SK-N-SH (cell line): ENCODE data around the gene PYY. TPM values are rescaled to one million over a fixed set of nuclear protein-coding genes. Genes with fewer than 3 reads are reported as not detected.

ENCODE experiments used
- CTCF ChIA-PET: fragments of 300-600, 350-600 bp; formaldehyde crosslinking; extraction: SDS; loops from one replicate; lab custom pipeline; 2021; lab: Yijun Ruan, JAX
- POLR2A ChIA-PET: fragments of 350-600 bp; sonication (Branson Sonifier 250); formaldehyde crosslinking; extraction: SDS; loops from one replicate; lab custom pipeline; 2020; ENCODE audit warnings: antibody characterized with exemption, inconsistent platforms; lab: Yijun Ruan, JAX
- DNase-seq: peaks from one replicate; pipeline ENCODE4 v3.0.0; 2012
- H2AFZ ChIP-seq: fragments of 200-600 bp; sonication (generic); 2 replicates; pipeline ENCODE4 v1.8.1; 2016; ENCODE audit warnings: antibody characterized with exemption, mild to moderate bottlenecking, low read depth
- H3F3A ChIP-seq: fragments of 200-600 bp; sonication (generic); replicated peaks from 2 replicates; pipeline ENCODE3; 2016; ENCODE audit warnings: antibody characterized with exemption, mild to moderate bottlenecking; ENCODE audit not compliant: insufficient read depth
- H3K27ac ChIP-seq, 2 experiments: fragments of 200-500 bp in 1 of 2; fragments of 200-600 bp in 1 of 2; sonication (Bioruptor generic) in 1 of 2; sonication (generic), shearing (Covaris generic) in 1 of 2; 2 replicates each; pipeline versions ENCODE4 v1.5.1 to v1.6.1; 2014 to 2016; ENCODE audit warnings: low read depth in 2 of 2, inconsistent platforms in 1 of 2, low read length in 1 of 2, mild to moderate bottlenecking in 1 of 2, mixed read lengths in 1 of 2
- H3K27me3 ChIP-seq: fragments of 200-600 bp; sonication (generic), shearing (Covaris generic); 2 replicates; pipeline ENCODE4 v1.6.1; 2016; ENCODE audit warnings: mixed run types; ENCODE audit not compliant: insufficient read depth
- H3K36me3 ChIP-seq, 2 experiments: fragments of 200-500 bp in 1 of 2; fragments of 200-600 bp in 1 of 2; sonication (Bioruptor generic) in 1 of 2; sonication (generic) in 1 of 2; replicated peaks in 1 of 2; 2 replicates each; pipeline versions ENCODE3 to v1.5.1; 2014 to 2016; ENCODE audit warnings: low read length in 1 of 2, mild to moderate bottlenecking in 1 of 2; ENCODE audit not compliant: insufficient read depth in 2 of 2, control insufficient read depth in 1 of 2
- H3K4me1 ChIP-seq, 2 experiments: fragments of 200-500 bp in 1 of 2; fragments of 200-600 bp in 1 of 2; sonication (Bioruptor generic) in 1 of 2; sonication (generic), shearing (Covaris generic) in 1 of 2; 2 replicates each; pipeline versions ENCODE4 v1.5.1 to v1.6.1; 2014 to 2016; ENCODE audit warnings: low read depth in 1 of 2, low read length in 1 of 2, mixed run types in 1 of 2; ENCODE audit not compliant: insufficient read depth in 2 of 2, control insufficient read depth in 1 of 2
- H3K4me2 ChIP-seq: fragments of 200-600 bp; sonication (generic), shearing (Covaris generic); 2 replicates; pipeline ENCODE4 v1.6.1; 2017; ENCODE audit warnings: mixed run types
- H3K4me3 ChIP-seq, 2 experiments: fragments of 200-500 bp in 1 of 2; fragments of 200-600 bp in 1 of 2; sonication (Bioruptor generic) in 1 of 2; sonication (generic), shearing (Covaris generic) in 1 of 2; 2 replicates each; pipeline versions ENCODE4 v1.5.1 to v1.8.1; 2014 to 2016; ENCODE audit warnings: low read depth in 2 of 2, inconsistent platforms in 1 of 2, low read length in 1 of 2, mild to moderate bottlenecking in 1 of 2, mixed read lengths in 1 of 2, moderate library complexity in 1 of 2
- H3K79me2 ChIP-seq: fragments of 200-600 bp; sonication (generic); 2 replicates; pipeline ENCODE4 v1.8.1; 2017; ENCODE audit warnings: mild to moderate bottlenecking; ENCODE audit not compliant: insufficient read depth
- H3K9ac ChIP-seq: fragments of 200-600 bp; sonication (generic); 2 replicates; pipeline ENCODE4 v1.6.1; 2017; ENCODE audit warnings: mixed run types
- H3K9me2 ChIP-seq: fragments of 200-600 bp; sonication (generic); 2 replicates; pipeline ENCODE4 v1.6.1; 2017; ENCODE audit warnings: mixed run types
- H3K9me3 ChIP-seq: fragments of 200-600 bp; sonication (generic); 2 replicates; pipeline ENCODE4 v1.6.1; 2017; ENCODE audit warnings: mixed run types, mild to moderate bottlenecking, moderate library complexity
- H4K20me1 ChIP-seq: fragments of 200-600 bp; sonication (generic); 2 replicates; pipeline ENCODE4 v1.6.1; 2017; ENCODE audit warnings: mild to moderate bottlenecking, mixed run types; ENCODE audit not compliant: insufficient read depth
- EZH2phosphoT487 ChIP-seq: fragments of 200-600 bp; sonication (generic); IDR thresholded peaks from 2 replicates; pipeline ENCODE4 v1.6.1; 2017; ENCODE audit warnings: low read depth, mixed run types, mild to moderate bottlenecking, antibody characterized with exemption, moderate library complexity, borderline replicate concordance
- FOSL2 ChIP-seq: IDR thresholded peaks from 2 replicates; pipeline ENCODE4 v1.4.0; 2012; ENCODE audit warnings: low read depth, mild to moderate bottlenecking, moderate library complexity, borderline replicate concordance
- FOXM1 ChIP-seq: IDR thresholded peaks from 2 replicates; pipeline ENCODE4 v1.4.0; 2012; ENCODE audit warnings: low read depth, mild to moderate bottlenecking
- JUND ChIP-seq: IDR thresholded peaks from 2 replicates; pipeline ENCODE4 v1.4.0; 2012
- MXI1 ChIP-seq: IDR thresholded peaks from 2 replicates; pipeline ENCODE4 v1.6.1; 2012; ENCODE audit warnings: mild to moderate bottlenecking, low read depth, low read length, improper control_type of control experiment
- NFIC ChIP-seq: IDR thresholded peaks from 2 replicates; pipeline ENCODE4 v1.4.0; 2012; ENCODE audit warnings: borderline replicate concordance
- NRF1 ChIP-seq: IDR thresholded peaks from 2 replicates; pipeline ENCODE4 v1.6.1; 2012; ENCODE audit warnings: low read depth, mild to moderate bottlenecking, low read length
- POLR2AphosphoS5 ChIP-seq: IDR thresholded peaks from 2 replicates; pipeline ENCODE4 v1.6.1; 2012; ENCODE audit warnings: low read depth, low read length
- RAD21 ChIP-seq: IDR thresholded peaks from 2 replicates; pipeline ENCODE4 v1.6.1; 2012; ENCODE audit warnings: mild to moderate bottlenecking, low read length
- RCOR1 ChIP-seq: fragments of 150-350 bp; IDR thresholded peaks from 2 replicates; pipeline ENCODE4 v1.6.1; 2017; ENCODE audit warnings: antibody characterized with exemption, low read length
- RFX5 ChIP-seq: IDR thresholded peaks from 2 replicates; pipeline ENCODE4 v1.6.1; 2012; ENCODE audit warnings: mild to moderate bottlenecking, improper control_type of control experiment, low read length
- RXRA ChIP-seq: IDR thresholded peaks from 2 replicates; pipeline ENCODE4 v1.4.0; 2012; ENCODE audit warnings: low read depth, mild to moderate bottlenecking, borderline replicate concordance
- SIN3A ChIP-seq: IDR thresholded peaks from 2 replicates; pipeline ENCODE4 v1.6.1; 2012; ENCODE audit warnings: low read depth, mild to moderate bottlenecking, low read length, moderate library complexity, borderline replicate concordance
- TCF12 ChIP-seq: IDR thresholded peaks from 2 replicates; pipeline ENCODE4 v1.4.0; 2012
- TEAD4 ChIP-seq: IDR thresholded peaks from 2 replicates; pipeline ENCODE4 v1.4.0; 2012; ENCODE audit warnings: mild to moderate bottlenecking, borderline replicate concordance; ENCODE audit not compliant: insufficient read depth
- WGBS: methylation state at CpG from one replicate; pipeline ENCODE4 v1.1.6; 2017; ENCODE audit warnings: low lambda C conversion rate; 5-methylcytosine and 5-hydroxymethylcytosine counted together
- polyA plus RNA-seq, 3 experiments: library from polyadenylated mRNA; depleted of rRNA; stranded (reverse); fragments of >200 nt; gene quantifications; 2 replicates each; pipeline ENCODE4 v1.2.3, GENCODE V29; 2012
- TF ChIP-seq, protein P1 (sequence below): IDR thresholded peaks from 2 replicates; pipeline ENCODE4 v1.4.0; 2012; ENCODE audit warnings: low read depth, borderline replicate concordance
- TF ChIP-seq, protein P2 (sequence below): fragments of 150-350 bp; IDR thresholded peaks from 2 replicates; pipeline ENCODE4 v1.6.1; 2016; ENCODE audit warnings: mild to moderate bottlenecking, low read depth, low read length
- TF ChIP-seq, protein P3 (sequence below): IDR thresholded peaks from 2 replicates; pipeline ENCODE4 v1.4.0; 2012; ENCODE audit warnings: low read depth, borderline replicate concordance
- TF ChIP-seq, protein P4 (sequence below): IDR thresholded peaks from 2 replicates; pipeline ENCODE4; 2012
- TF ChIP-seq, protein P5 (sequence below): IDR thresholded peaks from 2 replicates; pipeline ENCODE4 v1.4.0; 2012; ENCODE audit warnings: low read depth

Gene PYY
- polyA plus RNA-seq, 1 of the 3 experiments (the other 2 are of a cell fraction) = 0.21 TPM

DNA sequence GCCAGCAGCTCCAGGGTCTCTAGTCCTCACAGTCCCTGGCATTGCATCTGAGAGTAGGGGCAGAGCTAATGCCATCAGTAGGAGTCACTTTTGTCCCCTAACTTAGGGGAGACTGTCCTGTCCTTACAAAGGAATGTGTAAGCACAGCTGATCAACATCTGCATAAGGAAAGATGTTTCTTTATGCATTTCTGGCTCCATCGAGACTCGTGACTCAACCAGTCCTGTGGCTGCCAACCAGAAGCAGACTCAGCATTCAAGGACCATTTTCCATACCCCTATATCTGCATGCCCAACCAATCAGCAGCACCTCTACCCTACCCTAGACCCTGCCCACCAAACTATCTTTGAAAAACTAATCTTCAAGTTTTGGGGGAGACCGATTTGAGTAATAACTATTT, 38.2 kb downstream of the PYY start:
- no peak for TF ChIP-seq JUND
- TF ChIP-seq POLR2AphosphoS5 = no peak
- no peak for TF ChIP-seq RFX5
- TF ChIP-seq, protein P1, sequence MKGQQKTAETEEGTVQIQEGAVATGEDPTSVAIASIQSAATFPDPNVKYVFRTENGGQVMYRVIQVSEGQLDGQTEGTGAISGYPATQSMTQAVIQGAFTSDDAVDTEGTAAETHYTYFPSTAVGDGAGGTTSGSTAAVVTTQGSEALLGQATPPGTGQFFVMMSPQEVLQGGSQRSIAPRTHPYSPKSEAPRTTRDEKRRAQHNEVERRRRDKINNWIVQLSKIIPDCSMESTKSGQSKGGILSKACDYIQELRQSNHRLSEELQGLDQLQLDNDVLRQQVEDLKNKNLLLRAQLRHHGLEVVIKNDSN = no peak
- no peak for TF ChIP-seq NFIC
- TF ChIP-seq, protein P2, sequence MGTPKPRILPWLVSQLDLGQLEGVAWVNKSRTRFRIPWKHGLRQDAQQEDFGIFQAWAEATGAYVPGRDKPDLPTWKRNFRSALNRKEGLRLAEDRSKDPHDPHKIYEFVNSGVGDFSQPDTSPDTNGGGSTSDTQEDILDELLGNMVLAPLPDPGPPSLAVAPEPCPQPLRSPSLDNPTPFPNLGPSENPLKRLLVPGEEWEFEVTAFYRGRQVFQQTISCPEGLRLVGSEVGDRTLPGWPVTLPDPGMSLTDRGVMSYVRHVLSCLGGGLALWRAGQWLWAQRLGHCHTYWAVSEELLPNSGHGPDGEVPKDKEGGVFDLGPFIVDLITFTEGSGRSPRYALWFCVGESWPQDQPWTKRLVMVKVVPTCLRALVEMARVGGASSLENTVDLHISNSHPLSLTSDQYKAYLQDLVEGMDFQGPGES = no peak
- TF ChIP-seq TCF12 = no peak
- no peak for TF ChIP-seq MXI1
- no peak for TF ChIP-seq FOXM1
- TF ChIP-seq, all 33 proteins: peak for 0
- no peak overlapping the region for H3K4me3 ChIP-seq
- no peaks in the 10 kb centered on the region for H3K79me2 ChIP-seq
- no peak for DNase-seq
- H3F3A ChIP-seq = no peaks in the 10 kb centered on the region
- ChIA-PET POLR2A (no interaction called here), CTCF (interaction anchor here (2.3 to 3.1 kb wide), 2 partner anchors 29 to 79 kb away, joined by 6 to 16 read pairs; no protein-coding TSS in a partner anchor)
- no peaks in the 10 kb centered on the region for H3K9me2 ChIP-seq
- H4K20me1 ChIP-seq = no peaks in the 10 kb centered on the region
- no peak overlapping the region for H3K4me2 ChIP-seq
- H3K9me3 ChIP-seq = no peaks in the 10 kb centered on the region
- no peak overlapping the region for H2AFZ ChIP-seq
- peaks cover 0 to 7% of the 10 kb centered on the region in 2 experiments; a peak in 1 of 4 replicates for H3K4me1 ChIP-seq
- WGBS = 67% methylated on average over 3 of the region's 3 CpGs
- no peak overlapping the region for H3K27ac ChIP-seq
- peaks cover 7% of the 10 kb centered on the region; the same call in 1 of the 2 replicates for H3K27me3 ChIP-seq
- no peaks in the 10 kb centered on the region for H3K36me3 ChIP-seq
- H3K9ac ChIP-seq = no peak overlapping the region

DNA sequence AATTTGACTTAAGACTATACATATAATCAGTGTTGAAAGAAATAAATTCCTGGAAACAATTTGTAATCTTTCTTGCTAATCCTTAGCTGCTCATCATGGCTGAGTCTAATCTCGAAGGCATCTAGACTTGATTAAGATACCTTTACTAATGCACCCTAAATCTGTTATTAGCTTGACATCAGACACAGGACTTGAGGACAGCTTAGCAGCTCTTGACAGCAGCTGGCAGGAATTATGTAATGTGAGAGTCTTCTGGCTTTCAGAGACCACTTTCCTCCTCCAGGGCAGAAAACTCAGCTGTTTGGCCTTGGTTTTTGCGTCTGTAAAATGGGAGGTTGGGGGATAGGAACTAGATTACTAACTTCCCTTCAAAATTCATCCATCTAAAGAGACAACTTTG, 39.3 kb downstream of the PYY start:
- CTCF ChIA-PET = interaction anchor here (0.9 to 8.8 kb wide), 7 partner anchors 9 to 82 kb away, joined by 3 to 80 read pairs (median 3); no protein-coding TSS in a partner anchor
- Histone ChIP-seq H3K4me2 (no peak overlapping the region), H3K9ac (no peak overlapping the region), H3K4me3 (no peak overlapping the region), H3K9me3 (no peaks in the 10 kb centered on the region), H3K27ac (no peak overlapping the region), H3K36me3 (no peaks in the 10 kb centered on the region), H3K9me2 (no peaks in the 10 kb centered on the region), H3K4me1 (peaks cover 0 to 7% of the 10 kb centered on the region in 2 experiments; a peak in 1 of 4 replicates), H3F3A (no peaks in the 10 kb centered on the region), H3K27me3 (peaks cover 7% of the 10 kb centered on the region; the same call in 1 of the 2 replicates), H3K79me2 (no peaks in the 10 kb centered on the region), H2AFZ (no peak overlapping the region), H4K20me1 (no peaks in the 10 kb centered on the region)
- 38% methylated on average over 2 of the region's 2 CpGs for WGBS
- DNase-seq = no peak
- POLR2A ChIA-PET = no interaction called here
- TF ChIP-seq TEAD4 = no peak
- TF ChIP-seq, protein P2 = no peak
- no peak for TF ChIP-seq RCOR1
- no peak for TF ChIP-seq NFIC
- no peak for TF ChIP-seq FOSL2
- no peak for TF ChIP-seq RXRA
- TF ChIP-seq, protein P3, sequence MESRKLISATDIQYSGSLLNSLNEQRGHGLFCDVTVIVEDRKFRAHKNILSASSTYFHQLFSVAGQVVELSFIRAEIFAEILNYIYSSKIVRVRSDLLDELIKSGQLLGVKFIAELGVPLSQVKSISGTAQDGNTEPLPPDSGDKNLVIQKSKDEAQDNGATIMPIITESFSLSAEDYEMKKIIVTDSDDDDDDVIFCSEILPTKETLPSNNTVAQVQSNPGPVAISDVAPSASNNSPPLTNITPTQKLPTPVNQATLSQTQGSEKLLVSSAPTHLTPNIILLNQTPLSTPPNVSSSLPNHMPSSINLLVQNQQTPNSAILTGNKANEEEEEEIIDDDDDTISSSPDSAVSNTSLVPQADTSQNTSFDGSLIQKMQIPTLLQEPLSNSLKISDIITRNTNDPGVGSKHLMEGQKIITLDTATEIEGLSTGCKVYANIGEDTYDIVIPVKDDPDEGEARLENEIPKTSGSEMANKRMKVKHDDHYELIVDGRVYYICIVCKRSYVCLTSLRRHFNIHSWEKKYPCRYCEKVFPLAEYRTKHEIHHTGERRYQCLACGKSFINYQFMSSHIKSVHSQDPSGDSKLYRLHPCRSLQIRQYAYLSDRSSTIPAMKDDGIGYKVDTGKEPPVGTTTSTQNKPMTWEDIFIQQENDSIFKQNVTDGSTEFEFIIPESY = no peak
- no peak for TF ChIP-seq MXI1
- TF ChIP-seq SIN3A = no peak
- TF ChIP-seq TCF12 = no peak
- no peak for TF ChIP-seq RAD21
- TF ChIP-seq RFX5 = no peak
- no peak for TF ChIP-seq EZH2phosphoT487
- TF ChIP-seq, protein P4, sequence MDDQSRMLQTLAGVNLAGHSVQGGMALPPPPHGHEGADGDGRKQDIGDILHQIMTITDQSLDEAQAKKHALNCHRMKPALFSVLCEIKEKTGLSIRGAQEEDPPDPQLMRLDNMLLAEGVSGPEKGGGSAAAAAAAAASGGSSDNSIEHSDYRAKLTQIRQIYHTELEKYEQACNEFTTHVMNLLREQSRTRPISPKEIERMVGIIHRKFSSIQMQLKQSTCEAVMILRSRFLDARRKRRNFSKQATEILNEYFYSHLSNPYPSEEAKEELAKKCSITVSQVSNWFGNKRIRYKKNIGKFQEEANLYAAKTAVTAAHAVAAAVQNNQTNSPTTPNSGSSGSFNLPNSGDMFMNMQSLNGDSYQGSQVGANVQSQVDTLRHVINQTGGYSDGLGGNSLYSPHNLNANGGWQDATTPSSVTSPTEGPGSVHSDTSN = no peak
- TF ChIP-seq, protein P5, sequence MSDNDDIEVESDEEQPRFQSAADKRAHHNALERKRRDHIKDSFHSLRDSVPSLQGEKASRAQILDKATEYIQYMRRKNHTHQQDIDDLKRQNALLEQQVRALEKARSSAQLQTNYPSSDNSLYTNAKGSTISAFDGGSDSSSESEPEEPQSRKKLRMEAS = no peak
- no peak for TF ChIP-seq POLR2AphosphoS5
- no peak for TF ChIP-seq NRF1
- TF ChIP-seq JUND = no peak
